ENCODE results near the gene ALDH3B1. TPM values are rescaled to one million over a fixed set of nuclear protein-coding genes. Genes with fewer than 3 reads are reported as not detected.
"Not testable (repeated sequence)": the region's sequence is repeated elsewhere in the genome, so short reads cannot be mapped to it uniquely, and the experiment has no call there.

Gene ALDH3B1, protein sequence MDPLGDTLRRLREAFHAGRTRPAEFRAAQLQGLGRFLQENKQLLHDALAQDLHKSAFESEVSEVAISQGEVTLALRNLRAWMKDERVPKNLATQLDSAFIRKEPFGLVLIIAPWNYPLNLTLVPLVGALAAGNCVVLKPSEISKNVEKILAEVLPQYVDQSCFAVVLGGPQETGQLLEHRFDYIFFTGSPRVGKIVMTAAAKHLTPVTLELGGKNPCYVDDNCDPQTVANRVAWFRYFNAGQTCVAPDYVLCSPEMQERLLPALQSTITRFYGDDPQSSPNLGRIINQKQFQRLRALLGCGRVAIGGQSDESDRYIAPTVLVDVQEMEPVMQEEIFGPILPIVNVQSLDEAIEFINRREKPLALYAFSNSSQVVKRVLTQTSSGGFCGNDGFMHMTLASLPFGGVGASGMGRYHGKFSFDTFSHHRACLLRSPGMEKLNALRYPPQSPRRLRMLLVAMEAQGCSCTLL
- 10 to 100 TPM; 59.3 to 87.1 TPM for total RNA-seq
- 10 to 100 TPM; 12.1 to 18.3 (median 14.1) TPM for polyA plus RNA-seq (ENCODE audit: insufficient read length in 6 of 6)
- long read RNA-seq, donor 1, partial matches to known transcripts = 19 of 21 reads
- long read RNA-seq, donor 1, other reads (novel, unspliced or antisense) = 0 of 21 reads
- long read RNA-seq, donor 2, partial matches to known transcripts = 0 of 3 reads
- long read RNA-seq, donor 2, other reads (novel, unspliced or antisense) = 0 of 3 reads
- long read RNA-seq, donor 3, partial matches to known transcripts = 0 of 2 reads
- long read RNA-seq, donor 3, other reads (novel, unspliced or antisense) = 0 of 2 reads
- long read RNA-seq, donor 4, transcript ALDH3B1-201 (10 exons, 2,786 nt) = major isoform, 15 of 18 reads
- long read RNA-seq, donor 4, partial matches to known transcripts = 1 of 18 reads
- long read RNA-seq, donor 4, other reads (novel, unspliced or antisense) = 1 of 18 reads
- long read RNA-seq, donor 5, transcript ALDH3B1-201 (10 exons, 2,786 nt) = major isoform, 9 of 11 reads
- long read RNA-seq, donor 5, partial matches to known transcripts = 0 of 11 reads
- long read RNA-seq, donor 5, other reads (novel, unspliced or antisense) = 0 of 11 reads
- long read RNA-seq, donor 6, partial matches to known transcripts = 0 of 3 reads
- long read RNA-seq, donor 6, other reads (novel, unspliced or antisense) = 0 of 3 reads
- long read RNA-seq, donor 7, partial matches to known transcripts = 0 of 2 reads
- long read RNA-seq, donor 7, other reads (novel, unspliced or antisense) = 0 of 2 reads
- long read RNA-seq, donor 8, transcript ALDH3B1-201 (10 exons, 2,786 nt) = major isoform, 9 of 9 reads
- long read RNA-seq, donor 8, partial matches to known transcripts = 0 of 9 reads
- long read RNA-seq, donor 8, other reads (novel, unspliced or antisense) = 0 of 9 reads
- long read RNA-seq, donor 9 = 0 reads
- long read RNA-seq, donor 10, transcript ALDH3B1-201 (10 exons, 2,786 nt) = major isoform, 13 of 19 reads
- long read RNA-seq, donor 10, partial matches to known transcripts = 2 of 19 reads
- long read RNA-seq, donor 10, other reads (novel, unspliced or antisense) = 3 of 19 reads
- long read RNA-seq, donor 11 = 0 reads
- long read RNA-seq, donor 12, partial matches to known transcripts = 0 of 3 reads
- long read RNA-seq, donor 12, other reads (novel, unspliced or antisense) = 0 of 3 reads

DNA sequence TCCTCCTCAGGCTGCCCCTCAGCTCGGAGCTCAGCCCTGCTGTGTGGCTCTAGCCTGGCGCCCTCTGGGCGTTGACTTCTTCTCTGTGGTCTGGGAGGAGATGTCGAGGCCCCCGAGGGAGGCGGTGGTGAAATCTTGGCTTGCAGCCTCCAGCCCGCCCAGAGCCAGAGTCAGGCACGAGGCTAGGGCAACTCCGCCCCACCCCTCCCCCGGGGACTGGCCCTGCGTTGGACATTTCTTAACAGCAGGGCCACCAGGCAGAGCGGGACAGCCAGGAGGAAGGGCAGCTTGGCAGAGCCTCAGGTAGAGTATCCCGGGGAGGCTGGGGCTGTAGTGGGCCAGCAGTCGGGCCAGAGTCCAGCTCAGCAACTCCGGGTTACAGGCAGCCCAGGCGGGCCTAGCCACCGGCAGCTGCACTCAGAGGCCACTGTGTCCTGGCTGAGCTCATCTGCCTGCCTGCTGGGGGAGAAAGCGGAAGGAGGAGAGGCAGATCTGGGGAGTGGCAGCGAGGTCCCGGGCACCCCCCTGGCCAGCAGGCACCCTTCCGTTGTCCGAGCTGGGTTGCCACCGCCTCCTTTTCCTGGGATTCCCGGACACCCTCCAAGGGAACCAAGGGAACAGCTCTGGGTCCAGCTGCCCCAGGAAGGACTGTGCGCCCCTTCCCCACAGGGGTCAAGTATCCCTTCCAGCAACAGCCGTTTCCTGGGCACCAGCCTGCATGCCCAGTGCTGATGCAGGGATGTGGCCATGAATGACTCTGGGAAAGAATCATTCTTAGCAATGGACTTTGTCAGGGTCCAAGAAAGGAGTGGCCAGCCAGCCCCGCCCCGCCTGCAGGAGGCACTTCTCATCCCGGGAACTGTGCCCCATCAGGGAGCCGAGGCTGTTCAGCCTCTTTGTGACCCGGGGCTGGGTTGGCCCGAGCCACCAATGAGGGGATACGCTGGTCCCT, at the start of gene ALDH3B1:
Gene ALDH3B1, plus strand, starts transcription at position 238 of the 952 bp plus-strand sequence. CDS start 4,971 bp downstream, outside the sequence.
- peaks cover 0 to 4% of the 10 kb centered on the region in 2 donors for H3K36me3 ChIP-seq
- peak within 1 kb of the TSS; percentile 34 to 52 for H3K4me3 ChIP-seq
- H3K9me3 ChIP-seq = no peaks in the 10 kb centered on the region
- intact Hi-C loops (cut with DNase I) = no loop called here
- DNase-seq = peak; percentile 63 to 98 (median 88)
- peak; percentile 70 for ATAC-seq
- H3K27me3 ChIP-seq = no peaks in the 10 kb centered on the region
- H3K27ac ChIP-seq = peak within 1 kb of the TSS; percentile 93 to 96
- peaks cover 43 to 77% of the 10 kb centered on the region in 2 donors for H3K4me1 ChIP-seq
- TF ChIP-seq, protein P1, sequence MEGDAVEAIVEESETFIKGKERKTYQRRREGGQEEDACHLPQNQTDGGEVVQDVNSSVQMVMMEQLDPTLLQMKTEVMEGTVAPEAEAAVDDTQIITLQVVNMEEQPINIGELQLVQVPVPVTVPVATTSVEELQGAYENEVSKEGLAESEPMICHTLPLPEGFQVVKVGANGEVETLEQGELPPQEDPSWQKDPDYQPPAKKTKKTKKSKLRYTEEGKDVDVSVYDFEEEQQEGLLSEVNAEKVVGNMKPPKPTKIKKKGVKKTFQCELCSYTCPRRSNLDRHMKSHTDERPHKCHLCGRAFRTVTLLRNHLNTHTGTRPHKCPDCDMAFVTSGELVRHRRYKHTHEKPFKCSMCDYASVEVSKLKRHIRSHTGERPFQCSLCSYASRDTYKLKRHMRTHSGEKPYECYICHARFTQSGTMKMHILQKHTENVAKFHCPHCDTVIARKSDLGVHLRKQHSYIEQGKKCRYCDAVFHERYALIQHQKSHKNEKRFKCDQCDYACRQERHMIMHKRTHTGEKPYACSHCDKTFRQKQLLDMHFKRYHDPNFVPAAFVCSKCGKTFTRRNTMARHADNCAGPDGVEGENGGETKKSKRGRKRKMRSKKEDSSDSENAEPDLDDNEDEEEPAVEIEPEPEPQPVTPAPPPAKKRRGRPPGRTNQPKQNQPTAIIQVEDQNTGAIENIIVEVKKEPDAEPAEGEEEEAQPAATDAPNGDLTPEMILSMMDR (IDR thresholded peaks at IDR 0.05) = no peak

DNA sequence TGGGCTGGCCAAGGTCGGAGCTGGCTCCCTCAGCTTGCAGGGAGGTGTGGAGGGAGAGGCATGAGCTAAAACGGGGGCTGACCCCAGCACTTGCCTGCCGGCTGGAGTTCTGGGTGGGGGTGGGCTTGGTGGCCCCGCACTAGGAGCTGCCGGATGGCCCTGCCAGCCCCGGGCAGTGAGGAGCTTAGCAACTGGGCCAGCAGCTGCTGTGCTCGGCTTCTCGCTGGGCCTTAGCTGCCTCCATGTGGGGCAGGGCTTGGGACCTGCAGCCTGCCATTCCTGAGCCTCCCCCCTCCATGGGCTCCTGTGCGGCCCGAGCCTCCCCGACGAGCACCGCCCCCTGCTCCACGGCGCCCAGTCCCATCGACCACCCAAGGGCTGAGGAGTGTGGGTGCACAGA, 46.9 kb upstream of the ALDH3B1 start:
- not testable (repeated sequence) for H3K4me1 ChIP-seq

DNA sequence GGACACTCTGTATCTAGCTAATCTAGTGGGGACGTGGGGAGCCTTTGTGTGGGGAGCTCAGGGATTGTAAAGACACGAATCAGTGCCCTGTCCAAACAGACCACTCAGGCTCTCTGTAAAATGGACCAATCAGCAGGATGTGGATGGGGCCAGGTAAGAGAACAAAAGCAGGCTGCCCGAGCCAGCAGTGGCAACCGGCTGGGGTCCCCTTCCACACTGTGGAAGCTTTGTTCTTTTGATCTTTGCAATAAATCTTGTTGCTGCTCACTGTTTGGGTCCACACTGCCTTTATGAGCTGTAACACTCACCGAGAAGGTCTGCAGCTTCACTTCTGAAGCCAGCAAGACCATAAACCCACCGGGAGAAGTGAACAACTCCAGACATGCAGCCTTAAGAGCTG, 46.2 kb upstream of the ALDH3B1 start:
- not testable (repeated sequence) for H3K27me3 ChIP-seq, H3K36me3 ChIP-seq, ATAC-seq

More for the DNA sequence above, 46.9 kb upstream of the ALDH3B1 start:
- H3K4me3 ChIP-seq; H3K27ac ChIP-seq; H3K36me3 ChIP-seq; H3K27me3 ChIP-seq; intact Hi-C loops (cut with DNase I); H3K9me3 ChIP-seq; ATAC-seq; DNase-seq: not testable (repeated sequence)

DNA sequence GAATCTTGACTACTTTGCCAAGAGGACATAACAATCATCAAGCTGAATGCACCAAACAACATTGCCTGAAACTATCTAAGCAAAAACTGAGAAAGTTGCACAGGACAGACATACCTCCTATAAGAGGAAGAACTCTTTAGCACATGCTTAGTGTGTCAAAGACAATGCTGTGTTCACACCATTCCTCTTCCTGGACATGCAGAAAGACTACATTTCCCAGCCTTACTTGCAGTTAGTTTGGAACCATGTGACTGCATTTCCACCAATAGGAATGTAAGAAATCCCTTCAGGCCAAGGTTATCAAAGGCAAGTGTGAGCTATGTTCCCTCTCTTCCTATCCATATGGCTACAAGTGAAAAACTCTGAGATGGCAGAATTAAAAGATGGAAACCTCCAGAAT, 45.4 kb upstream of the ALDH3B1 start:
- DNase-seq; H3K4me1 ChIP-seq; H3K9me3 ChIP-seq; ATAC-seq; H3K27ac ChIP-seq; H3K27me3 ChIP-seq; H3K4me3 ChIP-seq; intact Hi-C loops (cut with DNase I); H3K36me3 ChIP-seq: not testable (repeated sequence)

More for the DNA sequence above, 46.2 kb upstream of the ALDH3B1 start:
- intact Hi-C loops (cut with DNase I); H3K9me3 ChIP-seq; DNase-seq; H3K27ac ChIP-seq; H3K4me1 ChIP-seq; H3K4me3 ChIP-seq: not testable (repeated sequence)

DNA sequence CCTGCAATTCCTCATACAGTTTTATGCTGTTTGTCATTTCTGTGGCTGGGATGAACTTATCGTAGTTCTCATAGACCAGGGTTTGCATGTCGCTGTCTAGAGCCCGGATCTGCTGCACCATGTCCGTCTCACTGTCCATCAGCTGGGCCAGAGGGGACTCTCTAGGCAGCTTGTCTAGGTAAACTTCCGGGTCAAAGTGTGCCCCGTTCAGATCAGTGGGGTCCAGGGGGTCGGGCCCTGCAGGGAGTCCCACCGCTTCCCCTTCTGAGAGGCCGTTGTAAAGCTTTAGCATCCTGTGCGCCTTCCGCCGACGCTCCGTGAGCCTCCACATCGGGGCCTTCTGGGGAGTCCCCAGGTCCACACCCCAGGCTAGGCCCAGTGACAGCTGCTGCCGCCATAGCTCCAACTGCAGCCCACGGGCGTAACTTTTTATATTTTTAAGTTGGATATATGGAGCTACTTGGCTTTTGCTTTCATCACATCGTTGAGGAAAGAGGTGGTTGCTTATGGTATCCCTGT, 44.2 kb upstream of the ALDH3B1 start:
- intact Hi-C loops (cut with DNase I); H3K4me3 ChIP-seq; H3K4me1 ChIP-seq; H3K36me3 ChIP-seq; DNase-seq; H3K27me3 ChIP-seq; H3K9me3 ChIP-seq; H3K27ac ChIP-seq; ATAC-seq: not testable (repeated sequence)

DNA sequence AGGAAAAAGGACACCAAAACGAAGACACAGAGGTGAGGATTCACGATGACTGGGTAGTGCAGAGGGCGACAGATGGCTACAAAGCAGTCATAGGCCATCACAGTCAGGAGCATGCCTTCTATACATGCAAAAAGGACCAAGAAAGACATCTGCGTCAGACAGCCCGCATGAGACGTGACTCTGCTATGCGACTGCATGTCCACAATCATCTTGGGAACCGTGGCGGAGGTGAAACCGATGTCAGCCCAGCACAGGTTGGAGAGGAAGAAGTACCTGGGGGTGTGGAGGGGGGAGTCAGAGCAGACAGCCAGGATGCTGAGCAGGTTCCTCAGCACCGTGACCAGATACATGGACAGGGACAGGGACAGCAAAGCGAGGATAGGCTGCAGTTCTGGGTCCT, 35.4 kb upstream of the ALDH3B1 start:
- H3K27ac ChIP-seq; intact Hi-C loops (cut with DNase I); ATAC-seq; H3K4me1 ChIP-seq; H3K4me3 ChIP-seq; H3K9me3 ChIP-seq; DNase-seq; H3K36me3 ChIP-seq: not testable (repeated sequence)
- peaks cover 0 to 14% of the 10 kb centered on the region in 2 donors for H3K27me3 ChIP-seq

DNA sequence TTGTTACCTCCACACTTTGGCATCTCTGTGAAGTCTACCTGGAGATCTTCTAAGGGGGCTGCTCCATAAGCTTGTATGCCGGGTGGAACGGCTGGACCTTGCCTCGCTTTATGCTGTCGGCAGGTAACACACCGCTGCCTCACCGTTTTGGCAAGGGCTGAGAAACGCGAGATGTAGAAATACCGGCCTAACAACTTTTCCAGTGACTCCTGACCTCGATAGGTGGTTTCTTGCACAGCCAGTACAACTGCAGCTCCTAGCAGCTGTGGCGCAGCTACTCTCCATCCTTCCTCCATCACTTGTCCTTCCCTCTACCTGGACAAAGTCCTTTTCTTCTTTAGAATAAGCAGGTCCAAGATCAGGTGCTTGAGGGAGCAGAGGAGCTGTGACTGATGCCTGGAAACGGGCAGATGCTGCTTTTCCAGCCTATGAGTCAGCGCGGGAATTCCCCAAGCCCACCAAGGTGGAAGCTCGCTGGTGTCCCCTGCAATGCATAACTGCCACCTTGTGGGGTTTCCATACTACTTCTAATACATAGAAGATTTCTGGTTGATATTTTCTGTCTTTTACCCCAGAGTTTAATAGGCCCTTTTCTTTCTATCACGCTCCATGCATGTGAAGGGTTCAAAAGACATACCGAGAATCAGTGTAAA, 31.2 kb upstream of the ALDH3B1 start:
- ATAC-seq; H3K9me3 ChIP-seq; intact Hi-C loops (cut with DNase I); H3K4me3 ChIP-seq; H3K36me3 ChIP-seq; H3K27ac ChIP-seq; H3K4me1 ChIP-seq: not testable (repeated sequence)
- DNase-seq = peak in 1 of 4 donors; percentile 57
- peaks cover 0 to 14% of the 10 kb centered on the region in 2 donors for H3K27me3 ChIP-seq

DNA sequence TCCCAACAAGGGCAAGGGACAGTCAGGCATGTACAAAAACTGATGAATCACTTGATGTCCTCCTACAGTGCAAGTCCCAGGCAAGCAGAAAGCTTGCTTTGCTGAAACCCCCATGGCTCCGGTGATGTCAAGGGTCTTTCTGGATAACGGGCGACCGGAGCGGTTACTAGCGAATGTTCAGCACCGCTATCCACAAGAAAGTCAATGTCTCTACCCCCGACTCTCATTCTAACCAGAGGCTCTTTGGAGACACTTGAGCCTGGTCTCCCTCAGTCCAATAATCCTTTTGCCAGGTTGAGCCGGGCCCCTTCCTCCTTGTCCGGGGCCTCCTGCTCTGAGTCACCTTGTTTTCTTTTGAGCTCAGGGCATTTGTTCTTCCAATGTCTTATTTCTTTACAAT, 28.9 kb upstream of the ALDH3B1 start:
- H3K9me3 ChIP-seq; H3K36me3 ChIP-seq; H3K4me1 ChIP-seq; DNase-seq; H3K4me3 ChIP-seq; intact Hi-C loops (cut with DNase I); ATAC-seq; H3K27ac ChIP-seq: not testable (repeated sequence)
- peaks cover 0 to 14% of the 10 kb centered on the region in 2 donors for H3K27me3 ChIP-seq

DNA sequence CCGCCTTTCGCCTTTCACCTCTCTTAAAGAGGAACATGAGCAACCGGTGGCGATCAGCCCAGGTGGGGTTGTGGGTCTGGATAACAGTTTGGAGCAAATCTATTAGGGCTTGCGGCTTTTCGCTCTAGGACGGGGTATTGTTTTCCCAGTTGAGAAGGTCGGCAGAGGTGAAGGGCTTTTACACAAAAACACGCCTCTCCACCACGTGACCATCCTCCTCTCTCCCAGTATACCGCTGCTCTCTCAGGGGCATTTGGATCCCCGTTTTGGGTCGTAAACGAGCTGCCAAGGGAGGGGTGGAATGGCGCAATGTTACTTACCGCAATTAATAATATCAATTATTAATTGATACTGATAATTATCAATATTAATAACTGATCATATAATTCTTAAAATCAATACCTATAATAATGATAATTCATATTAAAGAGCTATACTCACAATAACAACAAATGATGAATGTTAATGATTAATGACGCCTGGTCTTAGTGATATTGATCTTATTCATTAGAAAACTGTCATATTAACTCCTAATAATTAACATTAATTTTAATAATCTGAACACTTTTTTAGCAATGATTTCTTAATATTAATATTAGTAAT, 27.8 kb upstream of the ALDH3B1 start:
- H3K36me3 ChIP-seq; DNase-seq; H3K4me3 ChIP-seq; H3K27ac ChIP-seq; H3K9me3 ChIP-seq; intact Hi-C loops (cut with DNase I); H3K4me1 ChIP-seq; ATAC-seq: not testable (repeated sequence)
- H3K27me3 ChIP-seq = peaks cover 0 to 11% of the 10 kb centered on the region in 2 donors
